ENCODE data around the gene TMEM117. TPM values are rescaled to one million over a fixed set of nuclear protein-coding genes. Genes with fewer than 3 reads are reported as not detected.

Gene TMEM117
- total and polyA plus RNA-seq, 4 donors: 1.6 to 10.6 (median 5.1) TPM

GRCh38 chr12:43969882-43970281, 134.0 kb downstream of the TMEM117 start:
- no peaks in the 10 kb centered on the region for H3K27me3 ChIP-seq (ENCODE audit: control insufficient read depth in 1 of 2, insufficient read depth in 2 of 2, low read length in 1 of 2)
- H3K36me3 ChIP-seq (ENCODE audit: control insufficient read depth in 1 of 2, insufficient read depth in 2 of 2, low read length in 1 of 2): no peaks in the 10 kb centered on the region
- 99 to 100% methylated on average over 2 of the region's 2 CpGs for WGBS, 2 donors
- no peaks in the 10 kb centered on the region for H3K9me3 ChIP-seq (ENCODE audit: control insufficient read depth, low read length)
- no peaks in the 10 kb centered on the region for H3K4me1 ChIP-seq (ENCODE audit: control insufficient read depth in 1 of 2, insufficient read depth in 2 of 2, low read length in 2 of 2)
- H3K27ac ChIP-seq (ENCODE audit: low read depth in 1 of 2, low read length in 2 of 2): no peak overlapping the region
- no peak for DNase-seq
- H3K4me3 ChIP-seq (ENCODE audit: low read length in 2 of 2): no peak overlapping the region
- no peak for ATAC-seq (ENCODE audit: low FRiP score)
- intact Hi-C loops (cut with DNase I): no loop called here

- Histone ChIP-seq H3K4me3 (ENCODE audit: low read length in 2 of 2) (no peak overlapping the region), H3K36me3 (ENCODE audit: control insufficient read depth in 1 of 2, insufficient read depth in 2 of 2, low read length in 1 of 2) (no peaks in the 10 kb centered on the region), H3K27ac (ENCODE audit: low read depth in 1 of 2, low read length in 2 of 2) (no peak overlapping the region), H3K27me3 (ENCODE audit: control insufficient read depth in 1 of 2, insufficient read depth in 2 of 2, low read length in 1 of 2) (no peaks in the 10 kb centered on the region), H3K4me1 (ENCODE audit: control insufficient read depth in 1 of 2, insufficient read depth in 2 of 2, low read length in 2 of 2) (no peaks in the 10 kb centered on the region), H3K9me3 (ENCODE audit: control insufficient read depth, low read length) (no peaks in the 10 kb centered on the region)
- intact Hi-C loops (cut with DNase I): no loop called here
- 89 to 90% methylated on average over 2 of the region's 2 CpGs for WGBS, 2 donors
- ATAC-seq (ENCODE audit: low FRiP score) (no peak), DNase-seq (no peak)
These were observed 137.5 kb downstream of the TMEM117 start for GRCh38 chr12:43973385-43973784.

GRCh38 chr12:43973993-43974392, 138.1 kb downstream of the TMEM117 start:
- ATAC-seq (ENCODE audit: low FRiP score) (no peak), DNase-seq (no peak)
- Histone ChIP-seq H3K4me1 (ENCODE audit: control insufficient read depth in 1 of 2, insufficient read depth in 2 of 2, low read length in 2 of 2) (no peaks in the 10 kb centered on the region), H3K4me3 (ENCODE audit: low read length in 2 of 2) (no peak overlapping the region), H3K27ac (ENCODE audit: low read depth in 1 of 2, low read length in 2 of 2) (no peak overlapping the region), H3K36me3 (ENCODE audit: control insufficient read depth in 1 of 2, insufficient read depth in 2 of 2, low read length in 1 of 2) (no peaks in the 10 kb centered on the region), H3K9me3 (ENCODE audit: control insufficient read depth, low read length) (no peaks in the 10 kb centered on the region), H3K27me3 (ENCODE audit: control insufficient read depth in 1 of 2, insufficient read depth in 2 of 2, low read length in 1 of 2) (no peaks in the 10 kb centered on the region)
- WGBS, 2 donors: 11 to 28% methylated on average over 1 of the region's 1 CpG
- intact Hi-C loops (cut with DNase I): no loop called here

GRCh38 chr12:43976027-43976426, 140.1 kb downstream of the TMEM117 start:
- no peaks in the 10 kb centered on the region for H3K27me3 ChIP-seq (ENCODE audit: control insufficient read depth in 1 of 2, insufficient read depth in 2 of 2, low read length in 1 of 2)
- 94 to 96% methylated on average over 3 of the region's 3 CpGs for WGBS, 2 donors
- H3K27ac ChIP-seq (ENCODE audit: low read depth in 1 of 2, low read length in 2 of 2): no peak overlapping the region
- no peaks in the 10 kb centered on the region for H3K36me3 ChIP-seq (ENCODE audit: control insufficient read depth in 1 of 2, insufficient read depth in 2 of 2, low read length in 1 of 2)
- no peak for ATAC-seq (ENCODE audit: low FRiP score)
- no peaks in the 10 kb centered on the region for H3K4me1 ChIP-seq (ENCODE audit: control insufficient read depth in 1 of 2, insufficient read depth in 2 of 2, low read length in 2 of 2)
- H3K9me3 ChIP-seq (ENCODE audit: control insufficient read depth, low read length): no peaks in the 10 kb centered on the region
- DNase-seq: no peak
- H3K4me3 ChIP-seq (ENCODE audit: low read length in 2 of 2): no peak overlapping the region
- intact Hi-C loops (cut with DNase I): no loop called here

- intact Hi-C loops (cut with DNase I): no loop called here
- no peaks in the 10 kb centered on the region for H3K4me1 ChIP-seq (ENCODE audit: control insufficient read depth in 1 of 2, insufficient read depth in 2 of 2, low read length in 2 of 2)
- DNase-seq (no peak), ATAC-seq (ENCODE audit: low FRiP score) (no peak)
- H3K36me3 ChIP-seq (ENCODE audit: control insufficient read depth in 1 of 2, insufficient read depth in 2 of 2, low read length in 1 of 2): no peaks in the 10 kb centered on the region
- H3K4me3 ChIP-seq (ENCODE audit: low read length in 2 of 2): no peak overlapping the region
- H3K27me3 ChIP-seq (ENCODE audit: control insufficient read depth in 1 of 2, insufficient read depth in 2 of 2, low read length in 1 of 2): no peaks in the 10 kb centered on the region
- H3K9me3 ChIP-seq (ENCODE audit: control insufficient read depth, low read length): no peaks in the 10 kb centered on the region
- no peak overlapping the region for H3K27ac ChIP-seq (ENCODE audit: low read depth in 1 of 2, low read length in 2 of 2)
- 90 to 92% methylated on average over 2 of the region's 2 CpGs for WGBS, 2 donors
These were observed 142.7 kb downstream of the TMEM117 start for GRCh38 chr12:43978556-43978955.

DNA sequence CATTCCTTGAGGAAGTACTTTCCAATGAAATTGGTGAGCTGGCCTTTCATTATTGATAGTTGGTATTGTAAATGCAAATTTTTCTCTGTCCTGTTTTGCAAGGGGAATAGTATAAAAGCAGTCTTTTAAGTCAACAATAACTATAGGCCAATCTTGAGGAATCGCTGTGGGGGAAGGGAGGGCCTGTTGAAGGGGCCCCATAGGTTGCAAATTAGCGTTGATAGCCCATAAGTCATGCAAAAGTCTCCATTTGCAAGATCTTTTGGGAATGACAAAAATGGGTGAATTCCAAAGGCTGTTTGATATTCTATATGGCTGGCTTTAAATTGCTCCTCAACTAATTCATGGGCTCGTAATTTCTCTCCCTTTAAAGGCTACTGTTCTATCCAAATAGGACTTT, 143.6 kb downstream of the TMEM117 start:
- intact Hi-C loops (cut with DNase I): no loop called here
- 95 to 98% methylated on average over 3 of the region's 3 CpGs for WGBS, 2 donors

GRCh38 chr12:43980627-43981191, 144.8 kb downstream of the TMEM117 start:
- 89 to 97% methylated on average over 6 of the region's 6 CpGs for WGBS, 2 donors
- intact Hi-C loops (cut with DNase I): no loop called here
- Histone ChIP-seq H3K27ac (ENCODE audit: low read depth in 1 of 2, low read length in 2 of 2) (no peak overlapping the region), H3K36me3 (ENCODE audit: control insufficient read depth in 1 of 2, insufficient read depth in 2 of 2, low read length in 1 of 2) (no peaks in the 10 kb centered on the region), H3K9me3 (ENCODE audit: control insufficient read depth, low read length) (no peaks in the 10 kb centered on the region), H3K4me3 (ENCODE audit: low read length in 2 of 2) (no peak overlapping the region), H3K4me1 (ENCODE audit: control insufficient read depth in 1 of 2, insufficient read depth in 2 of 2, low read length in 2 of 2) (no peaks in the 10 kb centered on the region), H3K27me3 (ENCODE audit: control insufficient read depth in 1 of 2, insufficient read depth in 2 of 2, low read length in 1 of 2) (no peaks in the 10 kb centered on the region)
- DNase-seq: no peak
- ATAC-seq (ENCODE audit: low FRiP score): no peak

More for the DNA sequence above, 143.6 kb downstream of the TMEM117 start:
- no peaks in the 10 kb centered on the region for H3K36me3 ChIP-seq (ENCODE audit: control insufficient read depth in 1 of 2, insufficient read depth in 2 of 2, low read length in 1 of 2)
- no peaks in the 10 kb centered on the region for H3K9me3 ChIP-seq (ENCODE audit: control insufficient read depth, low read length)
- no peaks in the 10 kb centered on the region for H3K27me3 ChIP-seq (ENCODE audit: control insufficient read depth in 1 of 2, insufficient read depth in 2 of 2, low read length in 1 of 2)
- no peaks in the 10 kb centered on the region for H3K4me1 ChIP-seq (ENCODE audit: control insufficient read depth in 1 of 2, insufficient read depth in 2 of 2, low read length in 2 of 2)
- no peak overlapping the region for H3K27ac ChIP-seq (ENCODE audit: low read depth in 1 of 2, low read length in 2 of 2)
- no peak for DNase-seq
- H3K4me3 ChIP-seq (ENCODE audit: low read length in 2 of 2): no peak overlapping the region
- ATAC-seq (ENCODE audit: low FRiP score): no peak

DNA sequence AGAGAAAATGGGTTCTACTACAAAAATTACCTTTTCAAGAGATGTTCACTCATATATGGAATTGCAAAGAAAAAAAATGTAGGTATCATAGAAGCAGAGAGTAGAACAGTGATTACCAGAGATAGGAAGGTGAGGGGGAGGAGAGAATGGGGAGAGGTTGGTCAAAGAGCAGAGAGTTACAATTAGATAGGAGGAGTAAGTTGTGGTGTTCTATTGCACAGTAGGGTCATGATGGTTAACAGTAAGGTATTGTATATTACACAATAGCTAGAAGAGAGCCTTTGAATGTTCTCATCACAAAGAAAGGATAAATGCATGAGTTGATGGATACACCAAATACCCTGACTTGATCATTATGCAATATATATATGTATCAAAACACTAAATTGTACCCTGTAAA, 145.8 kb downstream of the TMEM117 start:
- H3K4me3 ChIP-seq (ENCODE audit: low read length in 2 of 2): no peak overlapping the region
- no peak overlapping the region for H3K27ac ChIP-seq (ENCODE audit: low read depth in 1 of 2, low read length in 2 of 2)
- intact Hi-C loops (cut with DNase I): no loop called here
- no peaks in the 10 kb centered on the region for H3K36me3 ChIP-seq (ENCODE audit: control insufficient read depth in 1 of 2, insufficient read depth in 2 of 2, low read length in 1 of 2)
- DNase-seq (no peak), ATAC-seq (ENCODE audit: low FRiP score) (no peak)
- no peaks in the 10 kb centered on the region for H3K4me1 ChIP-seq (ENCODE audit: control insufficient read depth in 1 of 2, insufficient read depth in 2 of 2, low read length in 2 of 2)
- no peaks in the 10 kb centered on the region for H3K9me3 ChIP-seq (ENCODE audit: control insufficient read depth, low read length)
- no peaks in the 10 kb centered on the region for H3K27me3 ChIP-seq (ENCODE audit: control insufficient read depth in 1 of 2, insufficient read depth in 2 of 2, low read length in 1 of 2)

DNA sequence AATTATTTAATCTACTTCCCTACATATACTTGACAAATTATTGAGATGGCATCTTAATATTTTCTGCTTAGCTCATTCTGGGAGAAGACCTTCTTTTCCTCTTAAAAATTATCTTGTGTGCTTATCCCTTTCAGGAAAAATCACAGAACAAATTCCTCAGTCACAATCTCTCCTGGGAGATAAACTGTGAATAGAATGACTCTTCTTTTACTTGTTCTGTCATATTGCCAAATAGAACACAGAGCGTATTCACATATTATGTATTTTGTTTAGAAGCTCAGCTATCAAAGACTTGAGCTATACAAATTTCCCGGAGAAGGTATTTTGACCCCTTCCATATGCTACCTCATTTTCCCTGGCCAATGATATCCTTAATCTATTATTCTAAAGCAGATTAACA, 146.7 kb downstream of the TMEM117 start:
- intact Hi-C loops (cut with DNase I): no loop called here
- WGBS, 2 donors: 83 to 91% methylated on average over 2 of the region's 2 CpGs
- no peaks in the 10 kb centered on the region for H3K4me1 ChIP-seq (ENCODE audit: control insufficient read depth in 1 of 2, insufficient read depth in 2 of 2, low read length in 2 of 2)
- ATAC-seq (ENCODE audit: low FRiP score): no peak
- H3K36me3 ChIP-seq (ENCODE audit: control insufficient read depth in 1 of 2, insufficient read depth in 2 of 2, low read length in 1 of 2): no peaks in the 10 kb centered on the region
- H3K9me3 ChIP-seq (ENCODE audit: control insufficient read depth, low read length): no peaks in the 10 kb centered on the region
- H3K4me3 ChIP-seq (ENCODE audit: low read length in 2 of 2): no peak overlapping the region
- no peak for DNase-seq
- H3K27me3 ChIP-seq (ENCODE audit: control insufficient read depth in 1 of 2, insufficient read depth in 2 of 2, low read length in 1 of 2): no peaks in the 10 kb centered on the region
- H3K27ac ChIP-seq (ENCODE audit: low read depth in 1 of 2, low read length in 2 of 2): no peak overlapping the region

Data from aorta (tissue), 5 donors.